HepG2 (cell line): ENCODE data around the gene TP53I3. TPM values are rescaled to one million over a fixed set of nuclear protein-coding genes. Genes with fewer than 3 reads are reported as not detected.

Source experiments
- ASH2L ChIP-seq: fragments of 300-600, 200-600 bp; sonication (generic); IDR thresholded peaks from 2 replicates; pipeline ENCODE4 v1.7.0; 2017; ENCODE audit warnings: low read depth, mild to moderate bottlenecking, moderate library complexity, mixed read lengths, low read length; ENCODE audit not compliant: insufficient read length
- CBX5 ChIP-seq: sonication (generic); formaldehyde crosslinking; IDR thresholded peaks from 2 replicates; pipeline ENCODE4 v1.4.0; 2020; ENCODE audit warnings: missing genetic modification reagents, borderline replicate concordance
- DDIT3 ChIP-seq: sonication (generic); formaldehyde crosslinking; IDR thresholded peaks from 2 replicates; pipeline ENCODE4 v1.4.0; 2020; ENCODE audit warnings: mild to moderate bottlenecking, missing genetic modification reagents
- FOSL1 ChIP-seq: sonication (generic); formaldehyde crosslinking; IDR thresholded peaks from 2 replicates; pipeline ENCODE4 v1.9.0; 2021; ENCODE audit warnings: missing genetic modification reagents, borderline replicate concordance
- FOXC1 ChIP-seq: sonication (generic); formaldehyde crosslinking; IDR thresholded peaks from 2 replicates; pipeline ENCODE4 v1.8.0; 2022; ENCODE audit warnings: mild to moderate bottlenecking, missing genetic modification reagents, borderline replicate concordance
- KAT8 ChIP-seq: IDR thresholded peaks from 2 replicates; pipeline ENCODE4 v1.6.1; 2016; ENCODE audit warnings: missing genetic modification reagents, missing compliant biosample characterization
- KLF11 ChIP-seq: IDR thresholded peaks from 2 replicates; pipeline ENCODE4 v1.6.1; 2016; ENCODE audit warnings: missing compliant biosample characterization
- MED1 ChIP-seq: sonication (generic); formaldehyde crosslinking; IDR thresholded peaks from 2 replicates; pipeline ENCODE4 v1.4.0; 2020; ENCODE audit warnings: missing genetic modification reagents
- MIER3 ChIP-seq: IDR thresholded peaks from 2 replicates; pipeline ENCODE4 v1.6.1; 2016; ENCODE audit warnings: missing compliant biosample characterization, borderline replicate concordance
- NFATC3 ChIP-seq: sonication (generic); formaldehyde crosslinking; IDR thresholded peaks from 2 replicates; pipeline ENCODE4 v1.5.1; 2020; ENCODE audit warnings: mild to moderate bottlenecking, missing genetic modification reagents
- NONO ChIP-seq, 2 experiments: fragments of 450-650 bp in 1 of 2; sonication (generic) in 1 of 2; formaldehyde crosslinking in 1 of 2; IDR thresholded peaks in 1 of 2; conservative IDR thresholded peaks in 1 of 2; 2 replicates each; pipeline versions ENCODE4 v1.6.1 to v1.8.0; 2017 to 2022; ENCODE audit warnings: mild to moderate bottlenecking in 1 of 2, missing genetic modification reagents in 1 of 2, moderate library complexity in 1 of 2
- RARA ChIP-seq: IDR thresholded peaks from 2 replicates; pipeline ENCODE4 v1.6.1; 2016; ENCODE audit warnings: missing genetic modification reagents, missing compliant biosample characterization
- SRY ChIP-seq: sonication (generic); formaldehyde crosslinking; IDR thresholded peaks from 2 replicates; pipeline ENCODE4 v1.8.0; 2022; ENCODE audit warnings: mild to moderate bottlenecking, missing genetic modification reagents
- ZC3H4 ChIP-seq: sonication (generic); formaldehyde crosslinking; IDR thresholded peaks from 2 replicates; pipeline ENCODE4 v1.4.0; 2020; ENCODE audit warnings: missing genetic modification reagents, borderline replicate concordance
- ZNF280B ChIP-seq: sonication (generic); formaldehyde crosslinking; IDR thresholded peaks from 2 replicates; pipeline ENCODE4 v1.5.0; 2020; ENCODE audit warnings: missing genetic modification reagents, mild to moderate bottlenecking, borderline replicate concordance
- ZNF292 ChIP-seq: sonication (generic); formaldehyde crosslinking; IDR thresholded peaks from 2 replicates; pipeline ENCODE4 v1.8.1; 2022; ENCODE audit warnings: mild to moderate bottlenecking, low read depth, missing genetic modification reagents, borderline replicate concordance
- ZNF33B ChIP-seq: sonication (generic); formaldehyde crosslinking; IDR thresholded peaks from 2 replicates; pipeline ENCODE4 v1.5.1; 2020; ENCODE audit warnings: mild to moderate bottlenecking, missing genetic modification reagents
- ZNF432 ChIP-seq: sonication (generic); formaldehyde crosslinking; IDR thresholded peaks from 2 replicates; pipeline ENCODE4 v1.5.0; 2020; ENCODE audit warnings: missing genetic modification reagents, mild to moderate bottlenecking, borderline replicate concordance
- ZNF556 ChIP-seq: sonication (generic); formaldehyde crosslinking; IDR thresholded peaks from 2 replicates; pipeline ENCODE4 v1.4.0; 2020; ENCODE audit warnings: mild to moderate bottlenecking, missing genetic modification reagents, borderline replicate concordance
- ZNF614 ChIP-seq: IDR thresholded peaks from 2 replicates; pipeline ENCODE4 v1.6.1; 2018; ENCODE audit warnings: missing biosample characterization, missing genetic modification reagents, inconsistent platforms, borderline replicate concordance
- ZNF703 ChIP-seq: sonication (generic); formaldehyde crosslinking; IDR thresholded peaks from 2 replicates; pipeline ENCODE4 v1.5.1; 2020; ENCODE audit warnings: missing genetic modification reagents, mild to moderate bottlenecking, moderate library complexity, borderline replicate concordance
- ZNF746 ChIP-seq: sonication (generic); formaldehyde crosslinking; IDR thresholded peaks from 2 replicates; pipeline ENCODE4 v1.8.0; 2022; ENCODE audit warnings: mild to moderate bottlenecking, missing genetic modification reagents
- polyA plus RNA-seq, 8 experiments: library from polyadenylated mRNA; depleted of rRNA in 3 of 8; stranded (reverse) in 7 of 8; unstranded in 1 of 8; fragments of >200 nt; fragmentation: Illumina TruSeq in 4 of 8; extraction: Trizol in 4 of 8; gene quantifications; 2 replicates each; pipeline versions ENCODE4 v1.2.1 to v1.2.3, GENCODE V29; 2011 to 2016; ENCODE audit warnings: low read depth in 4 of 8, missing spikeins in 1 of 8, mixed read lengths in 1 of 8; ENCODE audit not compliant: insufficient read depth in 1 of 8
- total RNA-seq, 5 experiments: library from RNA; depleted of rRNA; stranded (reverse); fragments of >200 nt; fragmentation: Illumina TruSeq; extraction: Trizol; gene quantifications; 2 replicates each; pipeline ENCODE4 v1.2.3, GENCODE V29; 2016; ENCODE audit warnings: low read depth in 1 of 5
- TF ChIP-seq, protein P1 (sequence below): sonication (generic); formaldehyde crosslinking; IDR thresholded peaks from 2 replicates; pipeline ENCODE4 v1.8.0; 2022; ENCODE audit warnings: missing genetic modification reagents, low read depth, mild to moderate bottlenecking, borderline replicate concordance
- TF ChIP-seq, protein P2 (sequence below): fragments of 450-650 bp; IDR thresholded peaks from 2 replicates; pipeline ENCODE4 v1.6.1; 2016

The TP53I3 gene
- total and polyA plus RNA-seq, 2 of the 13 experiments (the other 11 are each of a cell fraction or from before 2014, with no cell fraction given) = 25.0 to 44.1 TPM

DNA sequence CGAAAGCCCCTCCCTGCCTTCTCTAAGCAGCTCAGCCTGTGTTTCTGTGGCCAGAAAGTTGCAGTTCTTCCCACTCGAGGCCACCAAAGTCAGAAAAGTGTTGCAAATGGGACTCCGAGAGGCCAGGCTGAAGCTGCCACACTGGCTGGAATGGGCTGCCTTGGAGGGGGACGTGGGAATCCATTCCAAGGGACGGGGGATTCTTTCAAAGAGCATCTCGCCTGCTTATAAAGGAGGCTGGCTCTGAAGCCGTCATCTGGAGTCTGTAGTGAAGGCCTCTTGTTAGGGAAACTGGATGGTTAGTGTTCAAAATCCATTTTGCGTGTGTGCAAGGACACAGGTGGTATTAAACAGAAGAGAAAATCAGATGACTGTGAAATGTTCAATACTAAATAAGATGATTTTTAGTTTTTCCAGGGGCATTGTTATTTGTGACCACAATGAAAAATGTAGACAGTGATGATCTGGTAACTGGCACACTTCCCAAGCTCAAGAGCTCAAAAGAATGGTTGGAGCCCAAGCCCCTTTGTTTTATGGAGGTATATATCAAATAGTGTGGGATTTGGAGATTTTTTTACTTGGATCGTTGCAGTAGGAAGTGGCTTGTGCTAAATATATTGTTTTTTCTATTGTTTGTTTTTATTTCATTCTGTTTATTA, 39.4 kb upstream of the TP53I3 start (continued):
- TF ChIP-seq ZNF280B (CRISPR knock-in tag) (peak; percentile 63; the same call in 1 of the 2 replicates), ASH2L (peak; percentile 31), NONO (IDR thresholded peaks at IDR 0.05) (no peak), NONO (CRISPR knock-in tag; conservative IDR thresholded peaks at IDR 0.05) (0 out of 2 replicates have a peak, but pooled peaks have one; percentile 12), DDIT3 (no peak), ZNF556 (CRISPR knock-in tag) (0 out of 2 replicates have a peak, but pooled peaks have one; percentile 1), KLF11 (CRISPR knock-in tag) (0 out of 2 replicates have a peak, but pooled peaks have one; percentile 48), ZNF292 (CRISPR knock-in tag) (peak; percentile 48; the same call in 1 of the 2 replicates), FOXC1 (peak; percentile 90; the same call in 1 of the 2 replicates), ZNF614 (CRISPR knock-in tag) (peak; percentile 8; the same call in 1 of the 2 replicates), NFATC3 (CRISPR knock-in tag) (peak; percentile 26; the same call in 1 of the 2 replicates), ZNF703 (CRISPR knock-in tag) (0 out of 2 replicates have a peak, but pooled peaks have one; percentile 53), CBX5 (CRISPR knock-in tag) (0 out of 2 replicates have a peak, but pooled peaks have one; percentile 52), ZNF432 (CRISPR knock-in tag) (no peak), ZC3H4 (CRISPR knock-in tag) (no peak), MIER3 (0 out of 2 replicates have a peak, but pooled peaks have one; percentile 3), ZNF33B (CRISPR knock-in tag) (peak; percentile 90), MED1 (CRISPR knock-in tag) (peak; percentile 0; the same call in 1 of the 2 replicates), FOSL1 (CRISPR knock-in tag) (no peak), SRY (CRISPR knock-in tag) (no peak; the same call in 1 of the 2 replicates), KAT8 (CRISPR knock-in tag) (0 out of 2 replicates have a peak, but pooled peaks have one; percentile 14), RARA (CRISPR knock-in tag) (no peak), ZNF746 (CRISPR knock-in tag) (peak; percentile 60; the same call in 1 of the 2 replicates)
- TF ChIP-seq, protein P1, sequence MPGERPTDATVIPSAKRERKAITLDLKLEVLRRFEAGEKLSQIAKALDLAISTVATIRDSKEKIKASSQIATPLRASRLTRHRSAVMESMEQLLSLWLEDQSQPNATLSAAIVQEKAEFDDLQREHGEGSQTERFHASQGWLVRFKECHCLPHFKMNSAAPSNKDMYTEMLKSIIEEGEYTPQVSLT (CRISPR knock-in tag) = 0 out of 2 replicates have a peak, but pooled peaks have one; percentile 75
- TF ChIP-seq, protein P2, sequence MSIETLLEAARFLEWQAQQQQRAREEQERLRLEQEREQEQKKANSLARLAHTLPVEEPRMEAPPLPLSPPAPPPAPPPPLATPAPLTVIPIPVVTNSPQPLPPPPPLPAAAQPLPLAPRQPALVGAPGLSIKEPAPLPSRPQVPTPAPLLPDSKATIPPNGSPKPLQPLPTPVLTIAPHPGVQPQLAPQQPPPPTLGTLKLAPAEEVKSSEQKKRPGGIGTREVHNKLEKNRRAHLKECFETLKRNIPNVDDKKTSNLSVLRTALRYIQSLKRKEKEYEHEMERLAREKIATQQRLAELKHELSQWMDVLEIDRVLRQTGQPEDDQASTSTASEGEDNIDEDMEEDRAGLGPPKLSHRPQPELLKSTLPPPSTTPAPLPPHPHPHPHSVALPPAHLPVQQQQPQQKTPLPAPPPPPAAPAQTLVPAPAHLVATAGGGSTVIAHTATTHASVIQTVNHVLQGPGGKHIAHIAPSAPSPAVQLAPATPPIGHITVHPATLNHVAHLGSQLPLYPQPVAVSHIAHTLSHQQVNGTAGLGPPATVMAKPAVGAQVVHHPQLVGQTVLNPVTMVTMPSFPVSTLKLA = no peak
